GM12878 (cell line): ENCODE measurements around the gene GCNT2. TPM values are rescaled to one million over a fixed set of nuclear protein-coding genes. Genes with fewer than 3 reads are reported as not detected.

Experiments used
- ATAC-seq: fragments of 200-7000 bp; cut with Tn5 transposase; 3 replicates; pipeline ENCODE4 v1.9.1; 2020; ENCODE audit warnings: mild to moderate bottlenecking, moderate library complexity
- BruUV-seq: library from RNA; stranded (reverse); fragments of 400-500 nt; replicated peaks from 2 replicates; lab custom pipeline; 2021; lab: Mats Ljungman, UMichigan
- CTCF ChIA-PET: fragments of 300-600 bp; sonication (Branson Sonifier 250); formaldehyde crosslinking; extraction: SDS; loops from one replicate; lab custom pipeline; 2021; ENCODE audit warnings: inconsistent platforms; lab: Yijun Ruan, JAX
- POLR2A ChIA-PET: fragments of 350-600 bp; formaldehyde crosslinking; extraction: SDS; loops from one replicate; lab custom pipeline; 2021; ENCODE audit warnings: inconsistent platforms; lab: Charles Lee
- RAD21 ChIA-PET: fragments of 300-600 bp; sonication (Branson Sonifier 250); formaldehyde crosslinking; loops from one replicate; lab custom pipeline; 2023; ENCODE audit warnings: antibody characterized with exemption; ENCODE audit not compliant: unreplicated experiment; lab: Charles Lee
- SMC1A ChIA-PET: fragments of 300-600 bp; sonication (Branson Sonifier 250); formaldehyde crosslinking; loops from one replicate; lab custom pipeline; 2023; ENCODE audit not compliant: unreplicated experiment, uncharacterized antibody; lab: Charles Lee
- DNase-seq: peaks from one replicate; pipeline ENCODE4 v3.0.0-alpha.2; 2011; ENCODE audit warnings: low read depth, low spot score
- FAIRE-seq: peaks from 3 replicates; lab custom pipeline; 2011; peaks lifted over from hg19 to GRCh38; lab: Jason Lieb, UNC
- H2AFZ ChIP-seq: 2 replicates; pipeline ENCODE4 v1.6.0; 2011; ENCODE audit warnings: low read depth, low read length, control low read depth; ENCODE audit not compliant: control insufficient read depth
- H3K27ac ChIP-seq: 2 replicates; pipeline ENCODE4 v1.5.1; 2011; ENCODE audit warnings: control low read depth; ENCODE audit not compliant: control insufficient read depth, insufficient read depth
- H3K27me3 ChIP-seq, 2 experiments: replicated peaks in 1 of 2; 2 replicates each; pipeline versions ENCODE4 v1.6.0 to v1.6.1; 2011; ENCODE audit warnings: low read length in 1 of 2; ENCODE audit not compliant: control insufficient read depth in 2 of 2, insufficient read depth in 2 of 2
- H3K36me3 ChIP-seq, 2 experiments: 2 replicates each; pipeline ENCODE4 v1.5.1; 2011; ENCODE audit warnings: low read length in 1 of 2; ENCODE audit not compliant: control insufficient read depth in 2 of 2, insufficient read depth in 2 of 2
- H3K4me1 ChIP-seq: 2 replicates; pipeline ENCODE4 v1.6.1; 2011; ENCODE audit warnings: mild to moderate bottlenecking, low read length, moderate library complexity, mixed read lengths; ENCODE audit not compliant: control insufficient read depth, insufficient read depth
- H3K4me2 ChIP-seq: 2 replicates; pipeline ENCODE4 v1.6.0; 2011; ENCODE audit warnings: control low read depth; ENCODE audit not compliant: control insufficient read depth, insufficient read depth
- H3K4me3 ChIP-seq: fragments of 200-600 bp; sonication (generic); 2 replicates; pipeline ENCODE4 v1.5.1; 2016
- H3K79me2 ChIP-seq: 2 replicates; pipeline ENCODE4 v1.6.0; 2011; ENCODE audit warnings: low read length; ENCODE audit not compliant: control insufficient read depth, insufficient read depth
- H3K9ac ChIP-seq: 2 replicates; pipeline ENCODE4 v1.8.0; 2011; ENCODE audit warnings: low read length, control low read depth, mixed read lengths; ENCODE audit not compliant: control insufficient read depth, insufficient read depth
- H3K9me3 ChIP-seq: replicated peaks from 3 replicates; pipeline ENCODE4 v1.5.1; 2011; ENCODE audit warnings: mild to moderate bottlenecking, low read length; ENCODE audit not compliant: control insufficient read depth, insufficient read depth
- H4K20me1 ChIP-seq: 2 replicates; pipeline ENCODE4 v1.6.0; 2011; ENCODE audit not compliant: control insufficient read depth, insufficient read depth
- ATF2 ChIP-seq: IDR thresholded peaks from 2 replicates; pipeline ENCODE4 v1.6.1; 2012; ENCODE audit warnings: low read length, inconsistent platforms
- CBX3 ChIP-seq: fragments of 200-600 bp; sonication (generic); IDR thresholded peaks from 2 replicates; pipeline ENCODE4 v1.6.1; 2016; ENCODE audit warnings: low read depth, borderline replicate concordance
- CHD2 ChIP-seq: IDR thresholded peaks from 2 replicates; pipeline ENCODE4 v1.6.1; 2011; ENCODE audit warnings: low read depth, low read length, improper control_type of control experiment, borderline replicate concordance
- EZH2 ChIP-seq: IDR thresholded peaks from 2 replicates; pipeline ENCODE4 v1.6.1; 2012; ENCODE audit warnings: low read depth, mild to moderate bottlenecking, control low read depth, inconsistent platforms, low read length, borderline replicate concordance; ENCODE audit not compliant: control insufficient read depth
- FOXM1 ChIP-seq: IDR thresholded peaks from 2 replicates; pipeline ENCODE4 v1.6.1; 2012; ENCODE audit warnings: low read depth, mild to moderate bottlenecking, inconsistent platforms, low read length, moderate library complexity
- HSF1 ChIP-seq: fragments of 150-350 bp; IDR thresholded peaks from 2 replicates; pipeline ENCODE4 v1.6.1; 2014; ENCODE audit warnings: mild to moderate bottlenecking, low read depth, low read length
- MTA2 ChIP-seq: fragments of 450-650 bp; IDR thresholded peaks from 2 replicates; pipeline ENCODE4 v1.6.1; 2016; ENCODE audit warnings: low read depth, mild to moderate bottlenecking, moderate library complexity
- POLR2AphosphoS5 ChIP-seq: IDR thresholded peaks from 2 replicates; pipeline ENCODE4 v1.6.1; 2011; ENCODE audit warnings: mild to moderate bottlenecking, low read length, inconsistent platforms
- SKIL ChIP-seq: fragments of 450-650 bp; IDR thresholded peaks from 2 replicates; pipeline ENCODE4 v1.6.1; 2017; ENCODE audit warnings: mild to moderate bottlenecking, low read depth, inconsistent platforms; ENCODE audit not compliant: poor library complexity, severe bottlenecking
- TCF7 ChIP-seq: IDR thresholded peaks from 2 replicates; pipeline ENCODE4 v1.6.1; 2014; ENCODE audit warnings: antibody characterized with exemption, borderline replicate concordance
- ZNF687 ChIP-seq: fragments of 450-650 bp; IDR thresholded peaks from 2 replicates; pipeline ENCODE4 v1.6.1; 2017; ENCODE audit warnings: mild to moderate bottlenecking, moderate library complexity
- WGBS: methylation state at CpG from one replicate; pipeline ENCODE4 v1.1.6; 2016; ENCODE audit warnings: low lambda C conversion rate; ENCODE audit not compliant: insufficient replicate concordance, insufficient coverage; ENCODE audit errors: missing lambda C conversion rate; 5-methylcytosine and 5-hydroxymethylcytosine counted together
- in situ Hi-C: fragments of 300-500 bp; cut with MboI; formaldehyde crosslinking; loops from 9 replicates; pipeline ENCODE4 v1.14.3; 2018; ENCODE audit warnings: mixed read lengths
- intact Hi-C: fragments of 100-400 bp; cut with micrococcal nuclease; formaldehyde crosslinking; loops from one replicate; pipeline ENCODE4 v1.14.2; 2022; ENCODE audit not compliant: unreplicated experiment
- polyA plus RNA-seq, 11 experiments: library from polyadenylated mRNA; depleted of rRNA in 4 of 11; unstranded in 6 of 11; stranded (reverse) in 5 of 11; fragments of >200 nt; fragmentation: Nextera tagmentation in 4 of 11; fragmentation: Illumina TruSeq in 1 of 11; extraction: Ambion mirVana in 4 of 11; extraction: Trizol in 1 of 11; gene quantifications; 1 replicate in 1 of 11; 2 replicates in 10 of 11; pipeline versions ENCODE4 v1.2.1 to v1.2.3, GENCODE V29; 2011 to 2016; ENCODE audit warnings: inconsistent platforms in 2 of 11, missing spikeins in 2 of 11, low read depth in 1 of 11
- total RNA-seq, 4 experiments: library from RNA; depleted of rRNA in 3 of 4; stranded (reverse); fragments of >200 nt in 3 of 4; fragmentation: Illumina TruSeq in 1 of 4; extraction: Trizol in 1 of 4; gene quantifications; 2 replicates each; pipeline versions ENCODE4 v1.2.1 to v1.2.3, GENCODE V29; 2013 to 2021

The GCNT2 gene
- total and polyA plus RNA-seq, 10 of the 15 experiments (the other 5 are each of a cell fraction or from before 2014, with no cell fraction given) = 5.0 to 21.6 (median 11.9) TPM

- SMC1A ChIA-PET = interaction anchor here (1.1 to 1.3 kb wide), 2 partner anchors 9 to 14 kb away, joined by 3 read pairs; no protein-coding TSS in a partner anchor
- no peaks in the 10 kb centered on the region; the same call in 1 of the 2 replicates for H3K4me1 ChIP-seq
- H3K9ac ChIP-seq = no peak overlapping the region
- no peak for FAIRE-seq
- no peak for DNase-seq
- no peak overlapping the region for H3K4me2 ChIP-seq
- no peak overlapping the region for H3K4me3 ChIP-seq
- no peak overlapping the region for H3K27ac ChIP-seq
- ATAC-seq = no peak
- H3K9me3 ChIP-seq = no peaks in the 10 kb centered on the region
- no peaks in the 10 kb centered on the region for H3K27me3 ChIP-seq
- CTCF ChIA-PET = no interaction called here
- no peak overlapping the region for H2AFZ ChIP-seq
- in situ Hi-C loops (no loop called here), intact Hi-C loops (no loop called here)
- RAD21 ChIA-PET = no interaction called here
- H4K20me1 ChIP-seq = no peaks in the 10 kb centered on the region
- POLR2A ChIA-PET = interaction anchor here (0.6 kb wide), 3 partner anchors 16 to 166 kb away, joined by 3 to 7 read pairs (median 5); no protein-coding TSS in a partner anchor
- H3K79me2 ChIP-seq = no peaks in the 10 kb centered on the region; the same call in 1 of the 2 replicates
- peaks cover 0 to 7% of the 10 kb centered on the region in 2 experiments; a peak in 1 of 4 replicates for H3K36me3 ChIP-seq
- 82% methylated on average over 4 of the region's 4 CpGs for WGBS
- no TSS peak for BruUV-seq
- TF ChIP-seq POLR2AphosphoS5 (no peak), CHD2 (no peak), EZH2 (no peak), SKIL (no peak), ZNF687 (no peak), ATF2 (no peak), TCF7 (no peak), FOXM1 (no peak), MTA2 (no peak), HSF1 (no peak), CBX3 (no peak)
Measured at GRCh38 chr6:10579803-10580202, 58.7 kb downstream of the GCNT2 start.
